Upper lobe of right lung (tissue), 1 donor: ENCODE measurements around the gene RUFY3. TPM values are rescaled to one million over a fixed set of nuclear protein-coding genes. Genes with fewer than 3 reads are reported as not detected.

Source experiments
- ATAC-seq: fragments of 200-7000 bp; cut with Tn5 transposase; one replicate; pipeline ENCODE4 v1.9.1; 2020; ENCODE audit warnings: mild to moderate bottlenecking, moderate library complexity
- DNase-seq: peaks from one replicate; pipeline ENCODE4 v3.0.0-alpha.2; 2020
- H3K27ac ChIP-seq: fragments of 200-600 bp; one replicate; pipeline ENCODE4 v1.8.0; 2022
- H3K27me3 ChIP-seq: fragments of 200-600 bp; one replicate; pipeline ENCODE4 v1.8.0; 2022; ENCODE audit warnings: mild to moderate bottlenecking
- H3K36me3 ChIP-seq: fragments of 200-600 bp; one replicate; pipeline ENCODE4 v1.8.0; 2022
- H3K4me1 ChIP-seq: fragments of 200-600 bp; one replicate; pipeline ENCODE4 v1.8.0; 2022
- H3K4me3 ChIP-seq: fragments of 200-600 bp; one replicate; pipeline ENCODE4 v1.8.0; 2022; ENCODE audit warnings: mild to moderate bottlenecking
- H3K9me3 ChIP-seq: fragments of 200-600 bp; one replicate; pipeline ENCODE4 v1.8.0; 2022
- CTCF ChIP-seq: fragments of 200-600 bp; IDR thresholded peaks from one replicate; pipeline ENCODE4 v1.8.0; 2022; ENCODE audit warnings: antibody characterized with exemption
- intact Hi-C: fragments of 100-400 bp; cut with DNase I; formaldehyde crosslinking; loops from one replicate; pipeline ENCODE4 v1.11.0; 2022
- total RNA-seq: library from RNA; stranded (reverse); fragmentation: NEBNext Ultra II Directional; extraction: Animal tissue kit (Norgen Biotek cat#: 25700); gene quantifications from one replicate; pipeline ENCODE4 v1.2.1, GENCODE V29; 2021
- donor health status: DM: no; HTN: yes; CAD: no; lungs with severe emphysema.

The RUFY3 gene
- total RNA-seq, 1 donor from 2014 or later, result 98.2 TPM

- peaks cover 95% of the 10 kb centered on the region for H3K36me3 ChIP-seq
- H3K9me3 ChIP-seq, result no peaks in the 10 kb centered on the region
- intact Hi-C loops, result no loop called here
- no peaks in the 10 kb centered on the region for H3K27me3 ChIP-seq
- no peaks in the 10 kb centered on the region for H3K4me1 ChIP-seq
- no peak for ATAC-seq
- no peak overlapping the region for H3K4me3 ChIP-seq
- no peak for TF ChIP-seq CTCF
- no peak for DNase-seq
- no peak overlapping the region for H3K27ac ChIP-seq
Observed at GRCh38 chr4:70787496-70787895, 65.7 kb downstream of the RUFY3 start.

GRCh38 chr4:70788733-70789132 is 67.0 kb downstream of the RUFY3 start:
- no peak overlapping the region for H3K27ac ChIP-seq
- no peaks in the 10 kb centered on the region for H3K9me3 ChIP-seq
- no peak for ATAC-seq
- DNase-seq, result no peak
- no peaks in the 10 kb centered on the region for H3K27me3 ChIP-seq
- no peak for TF ChIP-seq CTCF
- peaks cover 92% of the 10 kb centered on the region for H3K36me3 ChIP-seq
- intact Hi-C loops, result no loop called here
- no peaks in the 10 kb centered on the region for H3K4me1 ChIP-seq
- no peak overlapping the region for H3K4me3 ChIP-seq

- Histone ChIP-seq H3K4me1 (no peaks in the 10 kb centered on the region), H3K36me3 (peaks cover 87% of the 10 kb centered on the region), H3K4me3 (no peak overlapping the region), H3K9me3 (no peaks in the 10 kb centered on the region), H3K27ac (no peak overlapping the region), H3K27me3 (no peaks in the 10 kb centered on the region)
- ATAC-seq (no peak), DNase-seq (no peak)
- intact Hi-C loops, result no loop called here
- TF ChIP-seq CTCF, result no peak
Observed at GRCh38 chr4:70793626-70794025, 71.9 kb downstream of the RUFY3 start.

- ATAC-seq (no peak), DNase-seq (no peak)
- no peak for TF ChIP-seq CTCF
- no peaks in the 10 kb centered on the region for H3K27me3 ChIP-seq
- intact Hi-C loops, result no loop called here
- H3K36me3 ChIP-seq, result peaks cover 44% of the 10 kb centered on the region
- H3K4me1 ChIP-seq, result no peaks in the 10 kb centered on the region
- no peak overlapping the region for H3K4me3 ChIP-seq
- H3K9me3 ChIP-seq, result no peaks in the 10 kb centered on the region
- no peak overlapping the region for H3K27ac ChIP-seq
Observed at GRCh38 chr4:70801265-70801809, 79.6 kb downstream of the RUFY3 start.

- H3K27ac ChIP-seq, result no peak overlapping the region
- peaks cover 39% of the 10 kb centered on the region for H3K36me3 ChIP-seq
- no peaks in the 10 kb centered on the region for H3K9me3 ChIP-seq
- H3K4me1 ChIP-seq, result no peaks in the 10 kb centered on the region
- no peak overlapping the region for H3K4me3 ChIP-seq
- H3K27me3 ChIP-seq, result no peaks in the 10 kb centered on the region
- TF ChIP-seq CTCF, result no peak
- intact Hi-C loops, result no loop called here
- no peak for DNase-seq
- no peak for ATAC-seq
Observed at GRCh38 chr4:70802928-70803580, 81.3 kb downstream of the RUFY3 start.
